GM18505 (cell line): ENCODE measurements around the gene FADS3.
A peak's percentile ranks its signal among the peaks of the same experiment; 100 is the strongest.

Experiments used
- ATAC-seq: cut with Tn5 transposase; IDR thresholded peaks from one replicate; pipeline ENCODE4 v1.9.1; 2021; ENCODE audit not compliant: unreplicated experiment
- POLR2A ChIP-seq: IDR thresholded peaks from 4 replicates; pipeline ENCODE4 v1.6.1; 2011; ENCODE audit warnings: borderline replicate concordance; ENCODE audit not compliant: insufficient read depth, insufficient read length; ENCODE audit errors: extremely low read depth

FADS3 gene

DNA sequence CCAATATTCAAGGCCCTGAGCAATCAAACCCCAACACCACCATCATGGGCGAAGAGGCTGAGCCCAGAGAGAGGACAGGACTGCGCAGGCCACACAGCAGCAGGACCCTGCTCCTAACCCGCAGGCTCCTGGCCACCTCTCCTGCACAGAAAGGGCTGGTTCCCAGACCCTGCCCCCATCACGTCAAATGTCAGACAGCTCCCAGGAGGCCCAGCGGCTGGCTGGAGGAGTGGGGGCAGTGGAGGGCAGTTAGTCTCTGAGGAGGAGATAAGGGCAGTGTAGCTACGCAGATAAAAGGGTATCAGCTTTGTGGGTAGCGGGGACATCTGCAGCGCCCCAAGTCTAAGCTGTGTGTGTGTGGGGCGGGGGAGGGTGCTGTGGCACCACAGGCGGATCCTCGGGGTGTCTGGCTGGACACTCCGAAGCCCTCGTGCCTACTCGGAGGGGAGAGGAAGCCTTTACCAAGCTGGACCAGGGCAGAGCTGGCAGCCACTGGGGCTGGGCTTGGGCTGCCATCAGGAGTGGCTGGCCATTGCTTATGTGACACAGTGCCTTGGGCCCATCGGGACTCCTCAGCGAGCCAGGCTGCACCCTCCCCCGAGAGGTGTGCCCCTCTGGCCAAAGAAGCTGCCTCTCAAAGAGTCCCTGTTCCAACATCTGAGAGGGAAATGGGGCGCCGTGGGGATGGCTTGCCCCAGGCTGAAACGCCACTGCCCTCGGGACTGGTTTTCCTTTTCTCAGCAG is 21.5 kb downstream of the FADS3 start:
- ATAC-seq: no peak
- no peak for TF ChIP-seq POLR2A

- ATAC-seq: no peak
Measured at GRCh38 chr11:61869429-61869707, 22.0 kb downstream of the FADS3 start.

GRCh38 chr11:61868571-61869428 is 22.5 kb downstream of the FADS3 start:
- no peak for ATAC-seq
- peak; percentile 25 for TF ChIP-seq POLR2A

More at GRCh38 chr11:61869429-61869707, 22.0 kb downstream of the FADS3 start:
- no peak for TF ChIP-seq POLR2A

GRCh38 chr11:61866958-61867343 is 24.4 kb downstream of the FADS3 start:
- ATAC-seq: no peak
- no peak for TF ChIP-seq POLR2A

GRCh38 chr11:61866231-61866957 is 25.0 kb downstream of the FADS3 start:
- no peak for TF ChIP-seq POLR2A
- no peak for ATAC-seq

DNA sequence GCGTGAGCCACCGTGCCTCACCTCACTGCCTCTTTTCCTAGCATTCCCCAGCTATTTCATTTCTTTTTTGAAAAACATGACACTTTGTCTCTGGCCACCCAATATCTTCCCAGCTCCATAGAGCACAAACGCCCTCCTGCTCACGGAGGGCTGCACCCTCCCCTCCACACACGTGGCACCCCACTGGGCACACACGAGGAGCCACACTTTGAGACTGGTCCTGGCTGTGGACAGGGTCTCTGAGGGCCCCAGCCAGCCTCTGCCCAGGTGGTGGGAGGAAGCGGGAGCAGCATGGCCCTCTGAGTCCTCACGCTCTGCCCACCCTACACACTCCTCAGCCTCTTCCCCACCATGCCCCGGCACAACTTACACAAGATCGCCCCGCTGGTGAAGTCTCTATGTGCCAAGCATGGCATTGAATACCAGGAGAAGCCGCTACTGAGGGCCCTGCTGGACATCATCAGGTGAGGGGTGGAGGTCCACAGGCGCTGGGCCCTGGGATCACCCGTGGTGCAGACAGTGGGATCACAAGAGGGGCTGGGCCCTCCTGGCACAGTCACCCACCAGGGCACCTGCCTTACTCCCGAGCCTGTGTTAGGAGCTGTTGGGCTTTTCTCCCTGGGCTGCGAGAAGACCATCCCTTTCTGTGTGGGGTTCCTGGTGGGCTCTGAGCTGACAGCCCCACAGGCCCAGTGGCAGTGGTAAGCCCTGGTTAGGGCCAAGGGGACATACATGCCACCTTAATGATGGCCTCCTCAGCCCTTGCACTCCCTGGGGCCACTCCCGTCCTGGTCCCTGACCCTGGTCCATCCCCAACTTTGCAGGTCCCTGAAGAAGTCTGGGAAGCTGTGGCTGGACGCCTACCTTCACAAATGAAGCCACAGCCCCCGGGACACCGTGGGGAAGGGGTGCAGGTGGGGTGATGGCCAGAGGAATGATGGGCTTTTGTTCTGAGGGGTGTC is 26.2 kb downstream of the FADS3 start:
- no peak for TF ChIP-seq POLR2A

GRCh38 chr11:61863548-61864081 is 27.7 kb downstream of the FADS3 start:
- no peak for ATAC-seq
- no peak for TF ChIP-seq POLR2A

More for the DNA sequence above, 26.2 kb downstream of the FADS3 start:
- ATAC-seq: no peak

DNA sequence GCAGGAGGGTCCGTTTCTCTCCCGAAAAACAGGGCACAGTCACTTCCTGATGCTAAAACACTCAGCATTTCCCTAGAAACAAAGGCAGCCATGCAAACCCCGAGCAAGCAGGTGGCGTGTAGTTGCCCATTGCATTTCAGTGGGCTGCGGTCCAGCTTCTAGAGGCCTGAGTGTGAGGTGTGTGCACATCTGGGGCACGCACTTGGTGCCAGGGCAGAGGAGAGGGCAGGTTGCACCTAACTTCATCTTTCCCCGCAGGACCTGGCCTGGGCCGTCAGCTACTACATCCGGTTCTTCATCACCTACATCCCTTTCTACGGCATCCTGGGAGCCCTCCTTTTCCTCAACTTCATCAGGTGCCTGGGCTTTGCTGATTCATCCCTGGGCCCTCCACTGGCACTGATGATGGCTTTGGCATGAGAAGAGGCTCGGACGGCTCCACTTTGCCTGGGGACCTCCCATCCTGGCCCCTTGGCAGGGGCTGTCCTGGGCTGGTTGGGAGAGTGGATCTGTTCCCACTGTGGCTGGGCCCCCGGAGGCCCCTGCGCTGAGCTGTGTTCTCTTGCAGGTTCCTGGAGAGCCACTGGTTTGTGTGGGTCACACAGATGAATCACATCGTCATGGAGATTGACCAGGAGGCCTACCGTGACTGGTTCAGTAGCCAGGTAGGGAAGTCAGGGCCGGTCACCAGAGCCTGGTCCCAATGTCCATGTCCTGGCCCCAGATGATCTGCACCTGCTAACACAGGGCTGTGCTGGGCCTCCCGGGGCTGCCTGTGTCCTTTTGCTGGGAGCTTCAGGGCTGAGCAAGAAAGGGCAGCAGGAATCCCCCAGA is 28.4 kb downstream of the FADS3 start:
- no peak for ATAC-seq
- TF ChIP-seq POLR2A: no peak

GRCh38 chr11:61861634-61862033 is 29.7 kb downstream of the FADS3 start:
- TF ChIP-seq POLR2A: no peak
- no peak for ATAC-seq

- ATAC-seq: no peak
- no peak for TF ChIP-seq POLR2A
Measured at GRCh38 chr11:61860054-61860903, 31.1 kb downstream of the FADS3 start.
